CD14-positive monocyte (primary cell): ENCODE results near the gene PSMG1. TPM values are rescaled to one million over a fixed set of nuclear protein-coding genes. Genes with fewer than 3 reads are reported as not detected.
"Not testable (repeated sequence)": the region's sequence is repeated elsewhere in the genome, so short reads cannot be mapped to it uniquely, and the experiment has no call there.

Experiments used
- DNase-seq, 3 donors: peaks; one replicate each; pipeline ENCODE4 v3.0.0-alpha.2; 2011 to 2022
- H2AFZ ChIP-seq: 2 replicates; pipeline ENCODE4 v1.6.0; 2012; ENCODE audit warnings: mild to moderate bottlenecking, low read depth, low read length, inconsistent platforms; ENCODE audit not compliant: insufficient read depth, poor library complexity, severe bottlenecking
- H3K27ac ChIP-seq, 2 donors: 1 replicate in 1 of 2; 2 replicates in 1 of 2; pipeline ENCODE4 v1.5.1; 2012 to 2013; ENCODE audit warnings: low read length in 2 of 2, control low read depth in 1 of 2, inconsistent platforms in 1 of 2, low read depth in 1 of 2, mild to moderate bottlenecking in 1 of 2
- H3K27me3 ChIP-seq, 2 donors: one replicate each; pipeline versions ENCODE4 v1.6.0 to v1.6.1; 2011 to 2013; ENCODE audit warnings: low read length in 2 of 2; ENCODE audit not compliant: control insufficient read depth in 2 of 2, insufficient read depth in 2 of 2
- H3K36me3 ChIP-seq, 2 donors: replicated peaks in 1 of 2; 1 replicate in 1 of 2; 2 replicates in 1 of 2; pipeline versions ENCODE4 v1.5.1 to v1.6.1; 2012 to 2013; ENCODE audit warnings: low read length in 2 of 2, control low read depth in 1 of 2, inconsistent platforms in 1 of 2, mild to moderate bottlenecking in 1 of 2; ENCODE audit not compliant: insufficient read depth in 2 of 2, control insufficient read depth in 1 of 2
- H3K4me1 ChIP-seq, 2 donors: 1 replicate in 1 of 2; 2 replicates in 1 of 2; pipeline versions ENCODE4 v1.5.1 to v1.6.1; 2012 to 2013; ENCODE audit warnings: low read length in 2 of 2, control low read depth in 1 of 2, inconsistent platforms in 1 of 2, mild to moderate bottlenecking in 1 of 2, moderate library complexity in 1 of 2; ENCODE audit not compliant: insufficient read depth in 2 of 2, control insufficient read depth in 1 of 2
- H3K4me2 ChIP-seq: replicated peaks from 2 replicates; pipeline ENCODE3; 2012; ENCODE audit warnings: low read length, moderate library complexity, mild to moderate bottlenecking; ENCODE audit not compliant: poor library complexity, severe bottlenecking; ENCODE audit errors: extremely low read depth
- H3K4me3 ChIP-seq, 3 experiments: fragments of 200-600 bp in 1 of 3; sonication (generic) in 1 of 3; replicated peaks in 1 of 3; 1 replicate in 2 of 3; 2 replicates in 1 of 3; pipeline ENCODE4 v1.5.1; 2011 to 2013; ENCODE audit warnings: low read length in 3 of 3, mild to moderate bottlenecking in 3 of 3, control low read depth in 2 of 3, low read depth in 2 of 3, inconsistent platforms in 1 of 3, moderate library complexity in 1 of 3
- H3K79me2 ChIP-seq: 2 replicates; pipeline ENCODE4 v1.6.0; 2012; ENCODE audit warnings: mild to moderate bottlenecking, control low read depth, inconsistent platforms, low read length, moderate library complexity; ENCODE audit not compliant: insufficient read depth
- H3K9ac ChIP-seq: 2 replicates; pipeline ENCODE4 v1.6.0; 2017; ENCODE audit warnings: low read length, mild to moderate bottlenecking; ENCODE audit not compliant: insufficient read depth, poor library complexity, severe bottlenecking
- H3K9me3 ChIP-seq, 2 donors: replicated peaks in 1 of 2; 1 replicate in 1 of 2; 2 replicates in 1 of 2; pipeline versions ENCODE4 v1.5.1 to v1.6.1; 2012 to 2013; ENCODE audit warnings: low read length in 2 of 2, control low read depth in 1 of 2; ENCODE audit not compliant: control insufficient read depth in 1 of 2, insufficient read depth in 1 of 2
- H4K20me1 ChIP-seq: 2 replicates; pipeline ENCODE4 v1.6.0; 2012; ENCODE audit warnings: mild to moderate bottlenecking, low read length, control low read depth, moderate library complexity; ENCODE audit not compliant: insufficient read depth
- H3K27ac Mint-ChIP-seq, 7 donors: one replicate each; pipeline ENCODE4 v1.8.0; 2020; ENCODE audit warnings: mild to moderate bottlenecking in 7 of 7, mixed read lengths in 7 of 7, moderate library complexity in 6 of 7, inconsistent platforms in 2 of 7
- H3K27me3 Mint-ChIP-seq, 3 donors: one replicate each; pipeline ENCODE4 v1.8.0; 2021 to 2022; ENCODE audit warnings: low read depth in 3 of 3, mild to moderate bottlenecking in 3 of 3, mixed read lengths in 3 of 3, moderate library complexity in 3 of 3, inconsistent platforms in 1 of 3
- H3K36me3 Mint-ChIP-seq, 2 donors: one replicate each; pipeline ENCODE4 v1.8.0; 2020; ENCODE audit warnings: mixed read lengths in 2 of 2, inconsistent platforms in 1 of 2, mild to moderate bottlenecking in 1 of 2
- H3K4me1 Mint-ChIP-seq: one replicate; pipeline ENCODE4 v1.8.0; 2020; ENCODE audit warnings: mild to moderate bottlenecking, mixed read lengths
- H3K4me3 Mint-ChIP-seq, 2 donors: one replicate each; pipeline ENCODE4 v1.8.0; 2020; ENCODE audit warnings: mild to moderate bottlenecking in 2 of 2, mixed read lengths in 2 of 2, moderate library complexity in 1 of 2
- H3K9me3 Mint-ChIP-seq, 7 donors: one replicate each; pipeline ENCODE4 v1.8.0; 2020 to 2022; ENCODE audit warnings: mixed read lengths in 7 of 7, mild to moderate bottlenecking in 6 of 7, moderate library complexity in 6 of 7, inconsistent platforms in 2 of 7
- CTCF ChIP-seq: fragments of 200-600 bp; IDR thresholded peaks from one replicate; pipeline ENCODE4 v1.8.0; 2022; ENCODE audit warnings: antibody characterized with exemption, mild to moderate bottlenecking
- WGBS: methylation state at CpG from one replicate; pipeline ENCODE4 v1.1.5; 2013; ENCODE audit warnings: missing lambda C conversion rate; ENCODE audit not compliant: insufficient coverage; 5-methylcytosine and 5-hydroxymethylcytosine counted together
- intact Hi-C, 2 donors: fragments of 100-400 bp; cut with micrococcal nuclease; formaldehyde crosslinking; loops; one replicate each; pipeline versions ENCODE4 v1.15.0 to v1.15.1; 2023
- polyA plus RNA-seq, 3 donors: library from polyadenylated mRNA; depleted of rRNA in 1 of 3; unstranded in 2 of 3; stranded (reverse) in 1 of 3; fragments of 300-500 nt in 2 of 3; fragments of >200 nt in 1 of 3; fragmentation: Illumina TruSeq in 2 of 3; gene quantifications; 1 replicate in 2 of 3; 2 replicates in 1 of 3; pipeline ENCODE4 v1.2.3, GENCODE V29; 2012 to 2021

Gene PSMG1
- polyA plus RNA-seq, 3 donors = 8.5 to 29.2 (median 26.2) TPM

DNA sequence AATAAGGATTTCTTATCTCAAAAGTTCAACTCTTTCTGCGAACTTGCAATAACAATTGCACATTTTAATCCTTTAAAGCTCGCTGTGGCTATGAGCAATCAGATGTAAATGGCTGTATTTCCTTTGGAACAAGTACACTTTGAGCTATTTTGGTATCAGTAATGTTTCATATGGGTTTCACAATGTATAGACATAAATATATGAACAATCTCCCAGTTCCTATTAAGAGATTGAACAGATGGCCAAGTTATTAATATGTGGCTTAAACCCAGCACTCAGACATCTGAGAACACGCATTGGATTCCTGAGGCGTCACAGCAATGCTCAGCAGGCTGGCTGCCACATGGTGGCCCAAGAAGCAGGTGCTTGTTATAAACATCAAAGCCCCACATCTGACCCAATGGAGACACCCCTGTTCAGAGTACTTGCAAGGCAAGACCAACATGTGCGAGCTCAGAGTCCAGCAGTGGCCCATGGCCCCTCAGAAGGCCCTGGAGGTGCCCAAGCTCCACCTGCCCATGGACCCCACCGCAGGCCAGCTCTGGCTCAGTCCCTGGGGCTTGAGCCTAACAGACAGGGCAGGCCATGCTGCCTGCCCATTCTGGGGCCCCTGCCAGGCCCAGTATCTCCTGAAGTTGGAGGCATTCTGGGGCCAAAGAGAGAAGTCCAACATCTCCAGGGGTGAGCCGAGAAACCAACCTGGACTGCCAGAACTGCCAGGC is 23.7 kb downstream of the PSMG1 start:
- Histone ChIP-seq H3K9ac (no peak overlapping the region), H3K27ac (no peak overlapping the region), H3K9me3 (peaks cover 7% of the 10 kb centered on the region in 2 donors), H3K27me3 (no peaks in the 10 kb centered on the region), H4K20me1 (no peaks in the 10 kb centered on the region), H2AFZ (no peak overlapping the region), H3K36me3 (no peaks in the 10 kb centered on the region), H3K4me3 (no peak overlapping the region), H3K4me1 (peaks cover 10 to 11% of the 10 kb centered on the region in 2 donors), H3K4me2 (no peak overlapping the region), H3K79me2 (no peaks in the 10 kb centered on the region)
- 95% methylated on average over 5 of the region's 7 CpGs for WGBS
- Mint-ChIP-seq H3K4me1 (peaks cover 18% of the 10 kb centered on the region), H3K4me3 (no peak overlapping the region), H3K36me3 (peaks cover 0 to under 1% of the 10 kb centered on the region in 2 donors), H3K9me3 (peaks cover 12 to 25% (median 16%) of the 10 kb centered on the region in 7 donors), H3K27ac (peak overlapping the region in 1 of 7 donors; percentile 35), H3K27me3 (peaks cover 0 to 2% (median 0%) of the 10 kb centered on the region in 3 donors)
- TF ChIP-seq CTCF = no peak
- no peak for DNase-seq
- intact Hi-C loops = no loop called here

GRCh38 chr21:39157241-39157640 is 26.0 kb downstream of the PSMG1 start:
- H2AFZ ChIP-seq, intact Hi-C loops, H3K36me3 ChIP-seq, DNase-seq, H3K79me2 ChIP-seq, H3K9ac ChIP-seq, H3K36me3 Mint-ChIP-seq, H3K27me3 Mint-ChIP-seq, H3K27ac ChIP-seq, H3K9me3 ChIP-seq, H3K4me2 ChIP-seq, H3K4me3 ChIP-seq, H3K27ac Mint-ChIP-seq, H3K4me3 Mint-ChIP-seq, H4K20me1 ChIP-seq, H3K27me3 ChIP-seq: not testable (repeated sequence)
- peaks cover 18% of the 10 kb centered on the region for H3K4me1 Mint-ChIP-seq
- H3K9me3 Mint-ChIP-seq = peaks cover 2 to 15% (median 5%) of the 10 kb centered on the region in 7 donors
- 99% methylated on average over 18 of the region's 34 CpGs for WGBS
- H3K4me1 ChIP-seq = peaks cover 10 to 11% of the 10 kb centered on the region in 2 donors
